Measurements from ENCODE around the gene CLPTM1. TPM values are rescaled to one million over a fixed set of nuclear protein-coding genes. Genes with fewer than 3 reads are reported as not detected.
"Not testable (repeated sequence)": the region's sequence is repeated elsewhere in the genome, so short reads cannot be mapped to it uniquely, and the experiment has no call there.

The CLPTM1 gene
- total and polyA plus RNA-seq, 2 donors (not counting 1 experiment from before 2014, with no cell fraction given): 121 to 129 TPM

DNA sequence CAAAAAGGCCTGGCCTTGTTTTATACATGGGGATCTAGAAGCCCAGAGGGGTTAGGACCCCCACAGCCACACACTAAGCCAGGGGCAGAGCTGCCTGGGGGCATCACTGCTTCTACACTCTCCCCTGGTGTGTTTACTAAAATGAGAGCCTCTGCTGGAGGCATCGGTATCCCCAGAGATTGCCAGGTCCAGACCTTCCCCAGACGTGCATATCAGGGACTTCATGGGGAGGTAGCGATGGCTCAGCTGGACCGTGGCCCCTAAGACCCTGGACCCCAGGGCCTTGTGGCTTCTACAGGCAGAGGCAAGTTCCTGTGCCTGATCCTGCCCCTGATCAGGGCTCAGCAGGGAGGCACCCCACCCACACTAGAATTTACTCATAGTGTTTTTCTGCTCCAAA is 13.5 kb downstream of the CLPTM1 start:
- Histone ChIP-seq H3K79me2 (ENCODE audit: control insufficient read depth, insufficient read depth, low read length) (peaks cover 62% of the 10 kb centered on the region), H4K20me1 (ENCODE audit: control insufficient read depth, insufficient read depth, low read length, poor library complexity, severe bottlenecking) (peaks cover 30% of the 10 kb centered on the region), H3K9me3 (ENCODE audit: control extremely low read depth in 1 of 3, control insufficient read depth in 2 of 3, insufficient read depth in 1 of 3, low read length in 2 of 3) (no peaks in the 10 kb centered on the region), H3K9ac (ENCODE audit: low read length) (no peak overlapping the region), H3K4me3 (ENCODE audit: control extremely low read depth in 1 of 5, extremely low read depth in 1 of 5, insufficient read depth in 1 of 5, low read depth in 2 of 5, low read length in 4 of 5) (no peak overlapping the region), H3K4me2 (replicated peaks; ENCODE audit: low read depth, low read length, poor library complexity, severe bottlenecking) (no peak overlapping the region), H3K36me3 (replicated peaks in 1 of 2; ENCODE audit: control extremely low read depth in 1 of 2, control insufficient read depth in 1 of 2, extremely low read depth in 1 of 2, insufficient read depth in 2 of 2, low read length in 1 of 2) (peaks cover 6 to 49% of the 10 kb centered on the region in 2 experiments), H3K4me1 (ENCODE audit: control insufficient read depth in 2 of 2, insufficient read depth in 2 of 2, low read length in 2 of 2) (peaks cover 4 to 9% of the 10 kb centered on the region in 2 donors), H3K27ac (ENCODE audit: low read length in 2 of 2) (no peak overlapping the region), H3K27me3 (replicated peaks in 1 of 4; ENCODE audit: control extremely low read depth in 1 of 4, control insufficient read depth in 3 of 4, insufficient read depth in 4 of 4, low read length in 3 of 4) (no peaks in the 10 kb centered on the region), H2AFZ (ENCODE audit: insufficient read depth, low read depth, low read length, poor library complexity, severe bottlenecking) (no peak overlapping the region)
- Mint-ChIP-seq H3K4me1 (peaks cover 3% of the 10 kb centered on the region), H3K9me3 (ENCODE audit: insufficient read depth) (no peaks in the 10 kb centered on the region), H3K27ac (no peak overlapping the region), H3K4me3 (no peak overlapping the region), H3K27me3 (no peaks in the 10 kb centered on the region)
- TF ChIP-seq, protein P1, sequence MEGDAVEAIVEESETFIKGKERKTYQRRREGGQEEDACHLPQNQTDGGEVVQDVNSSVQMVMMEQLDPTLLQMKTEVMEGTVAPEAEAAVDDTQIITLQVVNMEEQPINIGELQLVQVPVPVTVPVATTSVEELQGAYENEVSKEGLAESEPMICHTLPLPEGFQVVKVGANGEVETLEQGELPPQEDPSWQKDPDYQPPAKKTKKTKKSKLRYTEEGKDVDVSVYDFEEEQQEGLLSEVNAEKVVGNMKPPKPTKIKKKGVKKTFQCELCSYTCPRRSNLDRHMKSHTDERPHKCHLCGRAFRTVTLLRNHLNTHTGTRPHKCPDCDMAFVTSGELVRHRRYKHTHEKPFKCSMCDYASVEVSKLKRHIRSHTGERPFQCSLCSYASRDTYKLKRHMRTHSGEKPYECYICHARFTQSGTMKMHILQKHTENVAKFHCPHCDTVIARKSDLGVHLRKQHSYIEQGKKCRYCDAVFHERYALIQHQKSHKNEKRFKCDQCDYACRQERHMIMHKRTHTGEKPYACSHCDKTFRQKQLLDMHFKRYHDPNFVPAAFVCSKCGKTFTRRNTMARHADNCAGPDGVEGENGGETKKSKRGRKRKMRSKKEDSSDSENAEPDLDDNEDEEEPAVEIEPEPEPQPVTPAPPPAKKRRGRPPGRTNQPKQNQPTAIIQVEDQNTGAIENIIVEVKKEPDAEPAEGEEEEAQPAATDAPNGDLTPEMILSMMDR (IDR thresholded peaks at IDR 0.05): no peak
- no peak for TF ChIP-seq EZH2 (IDR thresholded peaks at IDR 0.05; ENCODE audit: borderline replicate concordance, insufficient read depth, low read depth, low read length, poor library complexity, severe bottlenecking)
- intact Hi-C loops (cut with micrococcal nuclease): no loop called here
- 95% methylated on average over 4 of the region's 4 CpGs for WGBS (ENCODE audit: insufficient coverage)
- ATAC-seq (ENCODE audit: low read depth): no peak
- POLR2A ChIA-PET: no interaction called here
- CTCF ChIA-PET: no interaction called here
- DNase-seq: no peak

DNA sequence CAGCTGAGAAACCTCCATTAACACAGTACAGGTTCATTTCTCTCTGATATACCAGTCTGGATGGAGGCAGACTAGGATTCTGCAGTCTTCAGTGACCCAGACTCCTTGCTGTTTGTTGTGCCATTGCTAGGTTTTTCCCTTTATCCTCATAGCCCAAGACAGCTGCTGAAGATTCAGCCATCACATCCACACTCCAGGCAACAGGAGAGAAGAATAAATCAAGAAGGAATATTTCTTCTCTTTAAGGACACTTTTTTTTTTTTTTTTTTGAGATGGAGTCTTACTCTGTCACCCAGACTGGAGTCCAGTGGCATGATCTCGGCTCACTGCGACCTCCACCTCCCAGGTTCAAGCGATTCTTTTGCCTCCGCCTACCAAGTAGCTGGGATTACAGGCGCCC is 14.3 kb downstream of the CLPTM1 start:
- ChIA-PET CTCF (no interaction called here), POLR2A (no interaction called here)
- H3K27ac Mint-ChIP-seq: no peak overlapping the region
- ATAC-seq (ENCODE audit: low read depth) (no peak), DNase-seq (no peak)
- no peak overlapping the region for H2AFZ ChIP-seq (ENCODE audit: insufficient read depth, low read depth, low read length, poor library complexity, severe bottlenecking)
- H3K4me3 ChIP-seq (ENCODE audit: control extremely low read depth in 1 of 5, extremely low read depth in 1 of 5, insufficient read depth in 1 of 5, low read depth in 2 of 5, low read length in 4 of 5): no peak overlapping the region
- H3K4me1 Mint-ChIP-seq: peaks cover 6% of the 10 kb centered on the region
- H3K27ac ChIP-seq (ENCODE audit: low read length in 2 of 2): no peak overlapping the region
- TF ChIP-seq EZH2 (IDR thresholded peaks at IDR 0.05; ENCODE audit: borderline replicate concordance, insufficient read depth, low read depth, low read length, poor library complexity, severe bottlenecking): no peak
- TF ChIP-seq, protein P1 (IDR thresholded peaks at IDR 0.05): no peak
- intact Hi-C loops (cut with micrococcal nuclease): no loop called here
- no peaks in the 10 kb centered on the region for H3K9me3 Mint-ChIP-seq (ENCODE audit: insufficient read depth)
- peaks cover 38% of the 10 kb centered on the region for H4K20me1 ChIP-seq (ENCODE audit: control insufficient read depth, insufficient read depth, low read length, poor library complexity, severe bottlenecking)
- no peaks in the 10 kb centered on the region for H3K27me3 Mint-ChIP-seq
- peaks cover 6 to 56% of the 10 kb centered on the region in 2 experiments for H3K36me3 ChIP-seq (replicated peaks in 1 of 2; ENCODE audit: control extremely low read depth in 1 of 2, control insufficient read depth in 1 of 2, extremely low read depth in 1 of 2, insufficient read depth in 2 of 2, low read length in 1 of 2)
- H3K4me1 ChIP-seq (ENCODE audit: control insufficient read depth in 2 of 2, insufficient read depth in 2 of 2, low read length in 2 of 2): peaks cover 4 to 12% of the 10 kb centered on the region in 2 donors
- H3K9ac ChIP-seq (ENCODE audit: low read length): no peak overlapping the region
- no peaks in the 10 kb centered on the region for H3K9me3 ChIP-seq (ENCODE audit: control extremely low read depth in 1 of 3, control insufficient read depth in 2 of 3, insufficient read depth in 1 of 3, low read length in 2 of 3)
- H3K4me3 Mint-ChIP-seq: no peak overlapping the region
- peaks cover 62% of the 10 kb centered on the region for H3K79me2 ChIP-seq (ENCODE audit: control insufficient read depth, insufficient read depth, low read length)
- no CpG with 5 or more reads among the region's 5 CpGs for WGBS (ENCODE audit: insufficient coverage)
- H3K4me2 ChIP-seq (replicated peaks; ENCODE audit: low read depth, low read length, poor library complexity, severe bottlenecking): no peak overlapping the region
- no peaks in the 10 kb centered on the region for H3K27me3 ChIP-seq (replicated peaks in 1 of 4; ENCODE audit: control extremely low read depth in 1 of 4, control insufficient read depth in 3 of 4, insufficient read depth in 4 of 4, low read length in 3 of 4)

DNA sequence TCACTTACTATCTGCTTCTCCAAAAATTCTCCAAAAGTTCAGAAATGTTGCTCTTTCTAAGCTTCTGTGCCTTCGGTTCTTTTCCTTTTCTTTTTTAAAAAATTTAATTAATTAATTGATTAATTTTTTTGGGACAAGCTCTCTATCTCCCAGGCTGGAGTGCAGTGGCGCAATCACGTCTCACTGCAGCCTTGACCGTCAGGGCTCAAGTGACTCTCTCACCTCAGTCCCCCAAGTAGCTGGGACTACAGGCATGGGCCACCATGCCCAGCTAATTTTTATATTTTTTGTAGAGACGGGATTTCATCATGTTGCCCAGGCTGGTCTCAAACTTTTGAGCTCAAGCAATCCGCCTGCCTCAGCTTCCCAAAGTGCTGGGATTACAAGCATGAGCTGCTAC is 16.3 kb downstream of the CLPTM1 start:
- peaks cover 4 to 12% of the 10 kb centered on the region in 2 donors for H3K4me1 ChIP-seq (ENCODE audit: control insufficient read depth in 2 of 2, insufficient read depth in 2 of 2, low read length in 2 of 2)
- peaks cover 45% of the 10 kb centered on the region for H4K20me1 ChIP-seq (ENCODE audit: control insufficient read depth, insufficient read depth, low read length, poor library complexity, severe bottlenecking)
- H3K27ac ChIP-seq (ENCODE audit: low read length in 2 of 2); H3K9ac ChIP-seq (ENCODE audit: low read length); H3K27me3 ChIP-seq (replicated peaks in 1 of 4; ENCODE audit: control extremely low read depth in 1 of 4, control insufficient read depth in 3 of 4, insufficient read depth in 4 of 4, low read length in 3 of 4); H2AFZ ChIP-seq (ENCODE audit: insufficient read depth, low read depth, low read length, poor library complexity, severe bottlenecking); H3K9me3 ChIP-seq (ENCODE audit: control extremely low read depth in 1 of 3, control insufficient read depth in 2 of 3, insufficient read depth in 1 of 3, low read length in 2 of 3); H3K4me1 Mint-ChIP-seq; H3K4me3 Mint-ChIP-seq; DNase-seq; H3K4me3 ChIP-seq (ENCODE audit: control extremely low read depth in 1 of 5, extremely low read depth in 1 of 5, insufficient read depth in 1 of 5, low read depth in 2 of 5, low read length in 4 of 5); ATAC-seq (ENCODE audit: low read depth); intact Hi-C loops (cut with micrococcal nuclease); H3K4me2 ChIP-seq (replicated peaks; ENCODE audit: low read depth, low read length, poor library complexity, severe bottlenecking); H3K27ac Mint-ChIP-seq; H3K9me3 Mint-ChIP-seq (ENCODE audit: insufficient read depth); H3K27me3 Mint-ChIP-seq: not testable (repeated sequence)
- H3K79me2 ChIP-seq (ENCODE audit: control insufficient read depth, insufficient read depth, low read length): peaks cover 56% of the 10 kb centered on the region
- 83% methylated on average over 4 of the region's 6 CpGs for WGBS (ENCODE audit: insufficient coverage)
- peaks cover 3 to 66% of the 10 kb centered on the region in 2 experiments for H3K36me3 ChIP-seq (replicated peaks in 1 of 2; ENCODE audit: control extremely low read depth in 1 of 2, control insufficient read depth in 1 of 2, extremely low read depth in 1 of 2, insufficient read depth in 2 of 2, low read length in 1 of 2)
- ChIA-PET CTCF (interaction anchor here (0.7 to 1.4 kb wide), 2 partner anchors 10 to 67 kb away, joined by 3 to 4 read pairs; no protein-coding TSS in a partner anchor), POLR2A (interaction anchor here (0.6 to 0.7 kb wide), 2 partner anchors 38 to 219 kb away, joined by 3 to 5 read pairs; no protein-coding TSS in a partner anchor)
